Hematopoietic multipotent progenitor cell treated with erythropoietin and hydrocortisone succinate and interleukin-3 and kit ligand, for 15 days (in vitro differentiated cells): Measurements from ENCODE around the gene OTUD7B.
A peak's percentile ranks its signal among the peaks of the same experiment; 100 is the strongest.
"Not testable (repeated sequence)": the region's sequence is repeated elsewhere in the genome, so short reads cannot be mapped to it uniquely, and the experiment has no call there.

Experiments used
- DNase-seq: peaks from one replicate; pipeline ENCODE4 v3.0.0-alpha.2; 2015; ENCODE audit warnings: low spot score

The OTUD7B gene

GRCh38 chr1:150003801-150004200 is 6.7 kb downstream of the OTUD7B start:
- DNase-seq, result no peak

GRCh38 chr1:150002217-150002616 is 8.3 kb downstream of the OTUD7B start:
- no peak for DNase-seq

- no peak for DNase-seq
These were observed 9.1 kb downstream of the OTUD7B start for GRCh38 chr1:150001415-150001814.

GRCh38 chr1:149997585-149998262 is 12.8 kb downstream of the OTUD7B start:
- DNase-seq, result no peak

- no peak for DNase-seq
These were observed 14.6 kb downstream of the OTUD7B start for GRCh38 chr1:149995927-149996326.

GRCh38 chr1:149993764-149994163 is 16.8 kb downstream of the OTUD7B start:
- DNase-seq, result no peak

GRCh38 chr1:149993181-149993580 is 17.3 kb downstream of the OTUD7B start:
- DNase-seq, result no peak

- DNase-seq, result no peak
These were observed 23.3 kb downstream of the OTUD7B start for GRCh38 chr1:149987297-149987595.

GRCh38 chr1:149986486-149987296 is 23.8 kb downstream of the OTUD7B start:
- DNase-seq, result no peak

- no peak for DNase-seq
These were observed 30.5 kb downstream of the OTUD7B start for GRCh38 chr1:149979972-149980540.

GRCh38 chr1:149979245-149979971 is 31.1 kb downstream of the OTUD7B start:
- no peak for DNase-seq

- no peak for DNase-seq
These were observed 31.9 kb downstream of the OTUD7B start for GRCh38 chr1:149978547-149979023.

GRCh38 chr1:149977345-149977744 is 33.2 kb downstream of the OTUD7B start:
- DNase-seq, result no peak

GRCh38 chr1:149972547-149972946 is 38.0 kb downstream of the OTUD7B start:
- no peak for DNase-seq

GRCh38 chr1:149967646-149968045 is 42.9 kb downstream of the OTUD7B start:
- no peak for DNase-seq

GRCh38 chr1:149967041-149967440 is 43.5 kb downstream of the OTUD7B start:
- no peak for DNase-seq

GRCh38 chr1:149966405-149966804 is 44.1 kb downstream of the OTUD7B start:
- DNase-seq, result no peak

- DNase-seq, result no peak
These were observed 45.1 kb downstream of the OTUD7B start for GRCh38 chr1:149965440-149965839.

- DNase-seq, result no peak
These were observed 47.2 kb downstream of the OTUD7B start for GRCh38 chr1:149963358-149963757.

- no peak for DNase-seq
These were observed 47.8 kb downstream of the OTUD7B start for GRCh38 chr1:149962736-149963135.

- peak; percentile 76 for DNase-seq
These were observed 48.4 kb downstream of the OTUD7B start for GRCh38 chr1:149962039-149962647.

GRCh38 chr1:149957548-149957947 is 53.0 kb downstream of the OTUD7B start:
- not testable (repeated sequence) for DNase-seq
